Measurements from ENCODE around the gene FOXO1.

- TF ChIP-seq EP300 (IDR thresholded peaks at IDR 0.05; ENCODE audit: low read length): no peak
- TF ChIP-seq RBM39 (optimal IDR thresholded peaks at IDR 0.05; ENCODE audit: low read depth, low read length): no peak
- TF ChIP-seq, protein P1, sequence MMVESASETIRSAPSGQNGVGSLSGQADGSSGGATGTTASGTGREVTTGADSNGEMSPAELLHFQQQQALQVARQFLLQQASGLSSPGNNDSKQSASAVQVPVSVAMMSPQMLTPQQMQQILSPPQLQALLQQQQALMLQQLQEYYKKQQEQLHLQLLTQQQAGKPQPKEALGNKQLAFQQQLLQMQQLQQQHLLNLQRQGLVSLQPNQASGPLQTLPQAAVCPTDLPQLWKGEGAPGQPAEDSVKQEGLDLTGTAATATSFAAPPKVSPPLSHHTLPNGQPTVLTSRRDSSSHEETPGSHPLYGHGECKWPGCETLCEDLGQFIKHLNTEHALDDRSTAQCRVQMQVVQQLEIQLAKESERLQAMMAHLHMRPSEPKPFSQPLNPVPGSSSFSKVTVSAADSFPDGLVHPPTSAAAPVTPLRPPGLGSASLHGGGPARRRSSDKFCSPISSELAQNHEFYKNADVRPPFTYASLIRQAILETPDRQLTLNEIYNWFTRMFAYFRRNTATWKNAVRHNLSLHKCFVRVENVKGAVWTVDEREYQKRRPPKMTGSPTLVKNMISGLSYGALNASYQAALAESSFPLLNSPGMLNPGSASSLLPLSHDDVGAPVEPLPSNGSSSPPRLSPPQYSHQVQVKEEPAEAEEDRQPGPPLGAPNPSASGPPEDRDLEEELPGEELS (CRISPR knock-in tag; IDR thresholded peaks at IDR 0.05; ENCODE audit: borderline replicate concordance): no peak
- TF ChIP-seq MBD2 (IDR thresholded peaks at IDR 0.05; ENCODE audit: borderline replicate concordance, low read depth): no peak
Observed at GRCh38 chr13:40514802-40515201, 151.6 kb downstream of the FOXO1 start.
